Nephron (organoid): ENCODE results near the gene IL16.

ENCODE experiments used
- H3K27ac Mint-ChIP-seq, 3 experiments: 2 replicates each; pipeline ENCODE4 v1.8.0; 2020; ENCODE audit warnings: mixed read lengths in 3 of 3, mild to moderate bottlenecking in 2 of 3, moderate library complexity in 1 of 3
- H3K27me3 Mint-ChIP-seq: 2 replicates; pipeline ENCODE4 v1.8.0; 2021; ENCODE audit warnings: low read depth, mild to moderate bottlenecking, moderate library complexity, mixed read lengths
- H3K36me3 Mint-ChIP-seq: 2 replicates; pipeline ENCODE4 v1.8.0; 2020; ENCODE audit warnings: low read depth, mixed read lengths
- H3K4me1 Mint-ChIP-seq: 2 replicates; pipeline ENCODE4 v1.8.0; 2020; ENCODE audit warnings: mixed read lengths
- H3K4me3 Mint-ChIP-seq, 3 experiments: 2 replicates each; pipeline ENCODE4 v1.8.0; 2020; ENCODE audit warnings: mild to moderate bottlenecking in 3 of 3, mixed read lengths in 3 of 3, moderate library complexity in 2 of 3
- H3K9me3 Mint-ChIP-seq: 2 replicates; pipeline ENCODE4 v1.8.0; 2020; ENCODE audit warnings: mixed read lengths
- TF ChIP-seq, protein P1 (sequence below), 3 experiments: fragments of 200-600 bp; sonication (generic); IDR thresholded peaks; one replicate each; pipeline ENCODE4 v1.5.0; 2021; ENCODE audit warnings: antibody characterized with exemption in 3 of 3; ENCODE audit not compliant: unreplicated experiment in 3 of 3

The IL16 gene

DNA sequence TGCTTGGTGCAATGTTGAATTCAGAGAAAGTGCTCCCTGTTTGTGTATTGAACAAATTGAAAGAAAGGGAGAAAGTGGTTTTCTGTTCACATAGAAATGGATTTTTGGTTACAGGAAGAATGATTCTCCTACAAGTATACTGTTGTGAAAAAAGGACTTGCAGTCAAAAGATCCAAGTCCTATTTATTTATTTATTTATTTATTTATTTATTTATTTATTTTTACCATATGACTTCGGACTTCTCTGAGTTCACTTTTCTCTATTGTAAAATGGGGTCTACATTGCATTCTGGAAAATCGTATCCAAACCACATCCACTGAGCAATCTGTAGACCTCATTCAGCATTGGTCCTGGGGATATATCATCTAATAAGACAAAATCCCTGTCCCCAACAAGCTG is 81.2 kb downstream of the IL16 start:
- Mint-ChIP-seq H3K9me3 (peaks cover 23% of the 10 kb centered on the region), H3K4me3 (no peak overlapping the region), H3K27me3 (peaks cover 20% of the 10 kb centered on the region), H3K4me1 (peaks cover 6% of the 10 kb centered on the region), H3K27ac (no peak overlapping the region), H3K36me3 (peaks cover 4% of the 10 kb centered on the region)
- TF ChIP-seq, protein P1, sequence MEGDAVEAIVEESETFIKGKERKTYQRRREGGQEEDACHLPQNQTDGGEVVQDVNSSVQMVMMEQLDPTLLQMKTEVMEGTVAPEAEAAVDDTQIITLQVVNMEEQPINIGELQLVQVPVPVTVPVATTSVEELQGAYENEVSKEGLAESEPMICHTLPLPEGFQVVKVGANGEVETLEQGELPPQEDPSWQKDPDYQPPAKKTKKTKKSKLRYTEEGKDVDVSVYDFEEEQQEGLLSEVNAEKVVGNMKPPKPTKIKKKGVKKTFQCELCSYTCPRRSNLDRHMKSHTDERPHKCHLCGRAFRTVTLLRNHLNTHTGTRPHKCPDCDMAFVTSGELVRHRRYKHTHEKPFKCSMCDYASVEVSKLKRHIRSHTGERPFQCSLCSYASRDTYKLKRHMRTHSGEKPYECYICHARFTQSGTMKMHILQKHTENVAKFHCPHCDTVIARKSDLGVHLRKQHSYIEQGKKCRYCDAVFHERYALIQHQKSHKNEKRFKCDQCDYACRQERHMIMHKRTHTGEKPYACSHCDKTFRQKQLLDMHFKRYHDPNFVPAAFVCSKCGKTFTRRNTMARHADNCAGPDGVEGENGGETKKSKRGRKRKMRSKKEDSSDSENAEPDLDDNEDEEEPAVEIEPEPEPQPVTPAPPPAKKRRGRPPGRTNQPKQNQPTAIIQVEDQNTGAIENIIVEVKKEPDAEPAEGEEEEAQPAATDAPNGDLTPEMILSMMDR (IDR thresholded peaks at IDR 0.05; ENCODE audit: unreplicated experiment in 3 of 3), result no peak

DNA sequence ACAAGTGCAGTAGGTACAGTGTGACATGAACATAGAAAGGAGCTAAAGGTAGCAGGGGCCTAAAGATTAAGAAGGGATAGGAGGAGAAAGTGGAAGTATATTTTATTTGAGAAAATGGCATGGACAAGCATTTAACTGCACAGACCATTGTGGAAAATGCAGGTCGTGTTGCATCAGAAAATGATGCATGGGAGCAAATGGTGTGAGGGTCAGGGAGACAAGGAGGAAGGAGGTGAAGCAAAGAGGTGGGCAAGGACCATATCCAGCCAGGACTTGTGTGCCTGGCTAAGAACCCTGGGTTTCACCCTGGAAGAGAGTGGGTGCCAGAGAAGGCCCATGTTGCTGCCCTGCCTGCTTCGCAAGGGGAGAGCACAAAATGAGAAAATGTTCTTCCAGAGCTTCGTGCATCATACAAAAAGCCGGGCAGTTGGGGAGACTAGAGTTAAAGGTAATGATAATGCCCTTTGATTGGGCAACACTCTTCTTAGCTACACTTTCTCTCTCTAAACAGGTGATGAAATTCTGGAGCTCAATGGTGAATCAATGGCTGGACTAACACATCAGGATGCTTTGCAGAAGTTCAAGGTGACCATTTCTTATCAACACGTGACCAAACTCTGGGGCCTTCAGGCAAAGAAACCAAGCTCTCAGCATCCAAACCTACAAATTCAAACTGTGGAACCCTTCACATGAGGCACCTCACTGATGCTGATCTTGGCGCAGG is 81.8 kb downstream of the IL16 start:
- Mint-ChIP-seq H3K9me3 (peaks cover 23% of the 10 kb centered on the region), H3K4me3 (no peak overlapping the region), H3K36me3 (peaks cover 4% of the 10 kb centered on the region), H3K27ac (no peak overlapping the region), H3K27me3 (peaks cover 16% of the 10 kb centered on the region), H3K4me1 (peaks cover 6% of the 10 kb centered on the region)
- TF ChIP-seq, protein P1 (IDR thresholded peaks at IDR 0.05; ENCODE audit: unreplicated experiment in 3 of 3), result no peak

DNA sequence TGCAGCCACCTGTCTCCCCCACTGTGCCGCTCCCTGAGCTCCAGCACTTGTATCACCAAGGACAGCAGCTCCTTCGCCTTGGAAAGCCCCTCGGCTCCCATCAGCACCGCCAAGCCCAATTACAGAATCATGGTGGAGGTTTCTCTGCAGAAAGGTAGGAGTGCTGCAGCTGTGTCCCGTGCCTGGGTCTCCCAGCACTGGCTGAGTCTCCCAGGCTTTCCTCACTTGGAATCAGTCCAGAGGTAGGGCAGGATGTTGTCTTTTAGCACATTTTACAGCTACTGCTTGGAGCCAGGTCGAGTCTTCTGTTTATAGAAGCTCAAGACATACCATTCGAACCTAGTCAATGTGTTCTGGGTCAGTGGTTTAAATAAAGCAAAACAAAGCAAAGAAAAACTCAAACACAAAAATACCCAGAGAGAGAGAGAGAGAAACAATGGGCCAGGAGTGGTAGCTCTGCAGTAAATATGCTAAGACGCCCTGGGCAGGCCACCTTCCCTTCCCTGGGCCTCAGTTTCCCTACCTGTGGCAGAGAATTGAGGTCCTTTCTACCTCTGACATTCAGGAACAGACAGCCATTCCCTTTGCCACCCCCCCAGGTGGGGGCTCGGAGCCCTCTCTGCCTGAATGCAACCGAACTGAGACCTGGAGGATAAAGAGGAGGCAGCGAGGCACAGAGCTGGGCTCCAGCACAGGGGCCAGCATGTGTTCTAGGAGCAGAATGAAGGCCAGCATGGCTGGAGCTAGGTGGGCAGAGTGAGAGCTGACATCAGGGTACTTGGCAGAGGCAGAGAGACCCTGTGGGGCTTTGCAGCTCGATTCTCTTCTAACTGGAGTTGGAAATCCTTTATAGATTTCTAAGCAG is 83.2 kb downstream of the IL16 start:
- Mint-ChIP-seq H3K4me1 (peaks cover 6% of the 10 kb centered on the region), H3K36me3 (peaks cover 4% of the 10 kb centered on the region), H3K27me3 (peaks cover 11% of the 10 kb centered on the region), H3K9me3 (peaks cover 23% of the 10 kb centered on the region), H3K4me3 (no peak overlapping the region), H3K27ac (no peak overlapping the region)
- TF ChIP-seq, protein P1 (IDR thresholded peaks at IDR 0.05; ENCODE audit: unreplicated experiment in 3 of 3), result no peak

DNA sequence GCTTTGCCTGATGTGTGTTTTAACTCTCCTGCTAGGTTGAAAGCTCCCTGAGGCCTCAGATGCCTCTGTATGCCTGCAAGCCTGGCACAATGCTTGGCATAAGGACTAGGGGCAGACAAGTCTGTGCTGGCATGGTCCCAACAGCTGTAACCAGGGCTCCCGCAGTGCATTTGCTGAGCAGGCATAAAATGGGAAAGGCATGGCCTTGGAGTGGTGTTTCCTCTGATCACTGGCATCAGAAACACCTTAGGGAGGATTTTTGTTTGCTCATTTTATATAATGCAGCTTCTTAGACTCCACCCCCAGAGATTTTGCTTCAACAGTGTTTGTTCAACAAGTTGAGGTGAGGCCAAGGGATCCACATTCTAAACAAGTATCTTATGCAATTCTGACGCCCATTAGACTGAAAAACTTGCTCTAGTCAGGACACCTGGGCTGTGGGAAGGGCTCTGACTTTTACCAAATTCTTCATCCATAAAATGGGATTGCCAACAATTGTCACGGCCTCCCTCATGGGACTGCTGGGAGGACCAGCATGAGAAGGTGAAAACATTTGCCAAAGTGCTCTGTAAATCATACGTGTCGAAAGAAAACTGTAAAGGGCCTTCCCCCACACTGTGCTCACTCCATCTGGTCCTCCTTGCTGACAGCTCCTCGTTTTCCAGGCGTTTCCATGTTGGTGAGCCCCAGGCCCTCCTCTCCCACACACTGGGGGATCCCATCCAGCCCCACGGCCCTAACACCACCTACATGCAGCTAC is 84.2 kb downstream of the IL16 start:
- TF ChIP-seq, protein P1 (IDR thresholded peaks at IDR 0.05; ENCODE audit: unreplicated experiment in 3 of 3), result no peak
- peaks cover 11% of the 10 kb centered on the region for H3K27me3 Mint-ChIP-seq
- H3K36me3 Mint-ChIP-seq, result peaks cover 4% of the 10 kb centered on the region
- peaks cover 21% of the 10 kb centered on the region for H3K9me3 Mint-ChIP-seq
- H3K4me3 Mint-ChIP-seq, result no peak overlapping the region
- no peak overlapping the region for H3K27ac Mint-ChIP-seq
- peaks cover 6% of the 10 kb centered on the region for H3K4me1 Mint-ChIP-seq

DNA sequence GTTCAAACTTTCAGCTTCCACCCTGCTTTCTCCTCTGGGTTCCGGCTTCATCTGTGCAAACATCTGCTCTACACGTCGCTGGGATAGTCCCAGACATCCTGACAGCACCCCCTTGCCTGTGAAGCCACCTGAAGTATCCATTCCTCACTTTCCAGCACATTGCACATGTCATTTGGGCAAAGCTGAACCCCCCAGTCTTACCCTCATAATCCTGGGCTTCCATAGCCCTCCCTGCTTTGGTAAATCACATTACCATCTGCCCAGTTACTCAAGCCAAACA is 84.7 kb downstream of the IL16 start:
- peaks cover 21% of the 10 kb centered on the region for H3K9me3 Mint-ChIP-seq
- H3K36me3 Mint-ChIP-seq, result peaks cover 4% of the 10 kb centered on the region
- H3K27me3 Mint-ChIP-seq, result peaks cover 13% of the 10 kb centered on the region
- H3K4me1 Mint-ChIP-seq, result peaks cover 6% of the 10 kb centered on the region
- TF ChIP-seq, protein P1 (IDR thresholded peaks at IDR 0.05; ENCODE audit: unreplicated experiment in 3 of 3), result no peak
- no peak overlapping the region for H3K27ac Mint-ChIP-seq
- H3K4me3 Mint-ChIP-seq, result no peak overlapping the region
